ENCODE results near the gene CBLC. TPM values are rescaled to one million over a fixed set of nuclear protein-coding genes. Genes with fewer than 3 reads are reported as not detected.

Gene CBLC
- polyA plus RNA-seq, 1 donor from 2014 or later = not detected

- Histone ChIP-seq H3K9ac (ENCODE audit: low read length) (no peak overlapping the region), H3K36me3 (ENCODE audit: insufficient read depth, low read length) (no peaks in the 10 kb centered on the region), H3K9me2 (ENCODE audit: insufficient read depth, low read length) (no peaks in the 10 kb centered on the region), H2AFZ (ENCODE audit: low read depth, low read length) (no peak overlapping the region), H3K27me3 (ENCODE audit: insufficient read depth, low read depth, low read length) (peaks cover 62% of the 10 kb centered on the region), H3K79me2 (replicated peaks; ENCODE audit: insufficient read depth, low read length) (no peaks in the 10 kb centered on the region), H3K9me3 (ENCODE audit: low read length) (no peaks in the 10 kb centered on the region), H4K20me1 (ENCODE audit: insufficient read depth) (no peaks in the 10 kb centered on the region), H3F3A (ENCODE audit: insufficient read depth, low read length, poor library complexity, severe bottlenecking) (no peaks in the 10 kb centered on the region), H3K4me3 (ENCODE audit: low read length) (peak overlapping the region; percentile 7), H3K4me2 (ENCODE audit: low read length) (no peak overlapping the region), H3K27ac (ENCODE audit: low read length) (no peak overlapping the region)
- TF ChIP-seq EP300 (conservative IDR thresholded peaks at IDR 0.05; ENCODE audit: poor library complexity, severe bottlenecking) = no peak
- no peak for TF ChIP-seq RAD21 (conservative IDR thresholded peaks at IDR 0.05)
- TF ChIP-seq REST (IDR thresholded peaks at IDR 0.05; ENCODE audit: borderline replicate concordance) = no peak
- no peak for TF ChIP-seq MXI1 (conservative IDR thresholded peaks at IDR 0.05; ENCODE audit: poor library complexity, severe bottlenecking)
- TF ChIP-seq POLR2AphosphoS5 (IDR thresholded peaks at IDR 0.05) = no peak
- TF ChIP-seq TAF1 (IDR thresholded peaks at IDR 0.05; ENCODE audit: low read depth) = no peak
- no peak for TF ChIP-seq CTCF (IDR thresholded peaks at IDR 0.05; ENCODE audit: poor library complexity, severe bottlenecking)
- TF ChIP-seq SMC3 (conservative IDR thresholded peaks at IDR 0.05; ENCODE audit: poor library complexity) = no peak
- TF ChIP-seq EZH2 (IDR thresholded peaks at IDR 0.05; ENCODE audit: borderline replicate concordance, insufficient read depth, low read length, poor library complexity, severe bottlenecking) = no peak
Observed at GRCh38 chr19:44746946-44747738, 30.5 kb upstream of the CBLC start.

GRCh38 chr19:44747739-44748425, 29.8 kb upstream of the CBLC start:
- Histone ChIP-seq H3K4me2 (ENCODE audit: low read length) (no peak overlapping the region), H3K9ac (ENCODE audit: low read length) (no peak overlapping the region), H3K36me3 (ENCODE audit: insufficient read depth, low read length) (no peaks in the 10 kb centered on the region), H2AFZ (ENCODE audit: low read depth, low read length) (no peak overlapping the region), H3K9me3 (ENCODE audit: low read length) (no peaks in the 10 kb centered on the region), H3K79me2 (replicated peaks; ENCODE audit: insufficient read depth, low read length) (no peaks in the 10 kb centered on the region), H3F3A (ENCODE audit: insufficient read depth, low read length, poor library complexity, severe bottlenecking) (no peaks in the 10 kb centered on the region), H3K27me3 (ENCODE audit: insufficient read depth, low read depth, low read length) (peaks cover 70% of the 10 kb centered on the region), H4K20me1 (ENCODE audit: insufficient read depth) (no peaks in the 10 kb centered on the region), H3K9me2 (ENCODE audit: insufficient read depth, low read length) (no peaks in the 10 kb centered on the region), H3K27ac (ENCODE audit: low read length) (no peak overlapping the region), H3K4me3 (ENCODE audit: low read length) (peak overlapping the region; percentile 7)
- TF ChIP-seq EZH2 (IDR thresholded peaks at IDR 0.05; ENCODE audit: borderline replicate concordance, insufficient read depth, low read length, poor library complexity, severe bottlenecking) = no peak
- no peak for TF ChIP-seq CTCF (IDR thresholded peaks at IDR 0.05; ENCODE audit: poor library complexity, severe bottlenecking)
- no peak for TF ChIP-seq EP300 (conservative IDR thresholded peaks at IDR 0.05; ENCODE audit: poor library complexity, severe bottlenecking)
- TF ChIP-seq TAF1 (IDR thresholded peaks at IDR 0.05; ENCODE audit: low read depth) = no peak
- TF ChIP-seq POLR2AphosphoS5 (IDR thresholded peaks at IDR 0.05) = no peak
- no peak for TF ChIP-seq RAD21 (conservative IDR thresholded peaks at IDR 0.05)
- TF ChIP-seq REST (IDR thresholded peaks at IDR 0.05; ENCODE audit: borderline replicate concordance) = no peak
- no peak for TF ChIP-seq MXI1 (conservative IDR thresholded peaks at IDR 0.05; ENCODE audit: poor library complexity, severe bottlenecking)
- TF ChIP-seq SMC3 (conservative IDR thresholded peaks at IDR 0.05; ENCODE audit: poor library complexity) = no peak

Measured in neural cell (in vitro differentiated cells).